H9 (cell line): ENCODE measurements around the gene RNF217. TPM values are rescaled to one million over a fixed set of nuclear protein-coding genes. Genes with fewer than 3 reads are reported as not detected.

Experiments
- DNase-seq: peaks from one replicate; pipeline ENCODE4 v3.0.0-alpha.2; 2017
- H2AFZ ChIP-seq: one replicate; pipeline ENCODE4 v1.6.1; 2013; ENCODE audit warnings: mild to moderate bottlenecking, low read length, control low read depth, moderate library complexity
- H2AK5ac ChIP-seq: 2 replicates; pipeline ENCODE4 v1.6.1; 2013; ENCODE audit warnings: low read length, control low read depth, mixed read lengths; ENCODE audit not compliant: insufficient read length
- H2BK120ac ChIP-seq: one replicate; pipeline ENCODE4 v1.6.1; 2013; ENCODE audit warnings: low read depth, mild to moderate bottlenecking, low read length, control low read depth, inconsistent platforms; ENCODE audit not compliant: poor library complexity, severe bottlenecking
- H2BK12ac ChIP-seq: 2 replicates; pipeline ENCODE4 v1.6.1; 2013; ENCODE audit warnings: low read length, control low read depth, mixed read lengths, low read depth; ENCODE audit not compliant: insufficient read length
- H2BK15ac ChIP-seq: 2 replicates; pipeline ENCODE4 v1.6.1; 2013; ENCODE audit warnings: low read depth, low read length, control low read depth
- H2BK20ac ChIP-seq: one replicate; pipeline ENCODE4 v1.6.1; 2013; ENCODE audit warnings: low read depth, mild to moderate bottlenecking, low read length, control low read depth, inconsistent platforms; ENCODE audit not compliant: poor library complexity, severe bottlenecking
- H2BK5ac ChIP-seq: 2 replicates; pipeline ENCODE4 v1.6.1; 2013; ENCODE audit warnings: low read length, control low read depth, mixed read lengths; ENCODE audit not compliant: insufficient read length
- H3K14ac ChIP-seq: 2 replicates; pipeline ENCODE4 v1.6.1; 2013; ENCODE audit warnings: low read length, control low read depth; ENCODE audit not compliant: insufficient read depth
- H3K18ac ChIP-seq: 2 replicates; pipeline ENCODE4 v1.6.1; 2013; ENCODE audit warnings: low read depth, mild to moderate bottlenecking, mixed read lengths, low read length, control low read depth; ENCODE audit not compliant: insufficient read length
- H3K23ac ChIP-seq: 2 replicates; pipeline ENCODE4 v1.6.1; 2013; ENCODE audit warnings: low read length, control low read depth, mixed read lengths, low read depth; ENCODE audit not compliant: insufficient read length
- H3K23me2 ChIP-seq: 2 replicates; pipeline ENCODE4 v1.6.1; 2013; ENCODE audit warnings: low read depth, mild to moderate bottlenecking, mixed read lengths, low read length, control low read depth; ENCODE audit not compliant: insufficient read length, poor library complexity, severe bottlenecking
- H3K27ac ChIP-seq: 2 replicates; pipeline ENCODE4 v1.5.1; 2013; ENCODE audit warnings: low read length, control low read depth, mixed read lengths, low read depth; ENCODE audit not compliant: insufficient read length
- H3K27me3 ChIP-seq: 2 replicates; pipeline ENCODE4 v1.6.1; 2013; ENCODE audit warnings: low read length, control low read depth, inconsistent platforms; ENCODE audit not compliant: insufficient read depth
- H3K4ac ChIP-seq: 2 replicates; pipeline ENCODE4 v1.6.1; 2013; ENCODE audit warnings: low read depth, mild to moderate bottlenecking, control low read depth, inconsistent platforms, low read length, moderate library complexity
- H3K4me1 ChIP-seq: 2 replicates; pipeline ENCODE4 v1.6.1; 2013; ENCODE audit warnings: low read length, control low read depth, inconsistent platforms; ENCODE audit not compliant: insufficient read depth
- H3K4me2 ChIP-seq: 2 replicates; pipeline ENCODE4 v1.6.1; 2013; ENCODE audit warnings: low read length, control low read depth, mixed read lengths; ENCODE audit not compliant: insufficient read length, insufficient read depth
- H3K56ac ChIP-seq: 2 replicates; pipeline ENCODE4 v1.6.1; 2013; ENCODE audit warnings: low read depth, mild to moderate bottlenecking, mixed read lengths, low read length, control low read depth; ENCODE audit not compliant: insufficient read length
- H3K79me1 ChIP-seq: 2 replicates; pipeline ENCODE4 v1.6.1; 2013; ENCODE audit warnings: low read depth, mild to moderate bottlenecking, moderate library complexity, low read length, control low read depth, inconsistent platforms; ENCODE audit not compliant: insufficient read depth, poor library complexity, severe bottlenecking
- H3K79me2 ChIP-seq: 2 replicates; pipeline ENCODE4 v1.6.1; 2013; ENCODE audit warnings: low read length, control low read depth, inconsistent platforms; ENCODE audit not compliant: insufficient read depth
- H3K9ac ChIP-seq: 2 replicates; pipeline ENCODE4 v1.6.1; 2013; ENCODE audit warnings: low read length, control low read depth, mixed read lengths; ENCODE audit not compliant: insufficient read length; ENCODE audit errors: extremely low read depth
- H3K9me3 ChIP-seq: one replicate; pipeline ENCODE4 v1.6.1; 2013; ENCODE audit warnings: low read depth, low read length, inconsistent platforms; ENCODE audit not compliant: control insufficient read depth
- H3T11ph ChIP-seq: one replicate; pipeline ENCODE4 v1.6.1; 2013; ENCODE audit warnings: mild to moderate bottlenecking, low read length, control low read depth, inconsistent platforms
- H4K20me1 ChIP-seq: one replicate; pipeline ENCODE4 v1.6.1; 2013; ENCODE audit not compliant: control insufficient read depth, insufficient read length, insufficient read depth
- H4K5ac ChIP-seq: 2 replicates; pipeline ENCODE4 v1.6.1; 2013; ENCODE audit warnings: low read depth, mild to moderate bottlenecking, mixed read lengths, low read length, control low read depth; ENCODE audit not compliant: insufficient read length
- H4K8ac ChIP-seq: replicated peaks from 2 replicates; pipeline ENCODE4 v1.6.1; 2013; ENCODE audit warnings: low read length, control low read depth, mixed read lengths, low read depth; ENCODE audit not compliant: insufficient read length
- H4K91ac ChIP-seq: 2 replicates; pipeline ENCODE4 v1.6.1; 2013; ENCODE audit warnings: low read depth, mild to moderate bottlenecking, moderate library complexity, mixed read lengths, low read length, control low read depth; ENCODE audit not compliant: insufficient read length
- H3K27ac Mint-ChIP-seq, 3 experiments: 2 replicates in 2 of 3; 3 replicates in 1 of 3; pipeline ENCODE4 v1.8.0; 2020 to 2021; ENCODE audit warnings: mixed read lengths in 3 of 3, mild to moderate bottlenecking in 1 of 3, moderate library complexity in 1 of 3
- H3K27me3 Mint-ChIP-seq: 2 replicates; pipeline ENCODE4 v1.8.0; 2021; ENCODE audit warnings: low read depth, mild to moderate bottlenecking, moderate library complexity, mixed read lengths
- H3K36me3 Mint-ChIP-seq, 3 experiments: 2 replicates in 2 of 3; 3 replicates in 1 of 3; pipeline ENCODE4 v1.8.0; 2020 to 2021; ENCODE audit warnings: low read depth in 3 of 3, mixed read lengths in 3 of 3; ENCODE audit not compliant: insufficient read depth in 1 of 3
- H3K4me1 Mint-ChIP-seq, 2 experiments: 2 replicates each; pipeline ENCODE4 v1.8.0; 2020; ENCODE audit warnings: mixed read lengths in 2 of 2
- H3K4me3 Mint-ChIP-seq, 2 experiments: 2 replicates in 1 of 2; 3 replicates in 1 of 2; pipeline ENCODE4 v1.8.0; 2020 to 2021; ENCODE audit warnings: mild to moderate bottlenecking in 2 of 2, mixed read lengths in 2 of 2, moderate library complexity in 1 of 2
- H3K9me3 Mint-ChIP-seq, 2 experiments: 2 replicates in 1 of 2; 3 replicates in 1 of 2; pipeline ENCODE4 v1.8.0; 2020; ENCODE audit warnings: mild to moderate bottlenecking in 2 of 2, mixed read lengths in 2 of 2, moderate library complexity in 1 of 2
- WGBS: extraction: QIAGEN DNeasy Blood & Tissue Kit; methylation state at CpG from one replicate; pipeline ENCODE4 v1.1.7; 2013; ENCODE audit warnings: missing lambda C conversion rate, low lambda C conversion rate, mixed read lengths; ENCODE audit not compliant: insufficient read length; ENCODE audit errors: extremely low coverage; 5-methylcytosine and 5-hydroxymethylcytosine counted together
- total RNA-seq: library from RNA; stranded (reverse); gene quantifications from 2 replicates; pipeline ENCODE4 v1.2.1, GENCODE V29; 2021
- TF ChIP-seq, protein P1 (sequence below): fragments of 200-600 bp; sonication (generic); conservative IDR thresholded peaks from 3 replicates; pipeline ENCODE4 v1.8.0; 2021; ENCODE audit warnings: antibody characterized with exemption, mild to moderate bottlenecking

Gene RNF217
- total RNA-seq, 1 experiment from 2014 or later: 9.6 TPM

DNA sequence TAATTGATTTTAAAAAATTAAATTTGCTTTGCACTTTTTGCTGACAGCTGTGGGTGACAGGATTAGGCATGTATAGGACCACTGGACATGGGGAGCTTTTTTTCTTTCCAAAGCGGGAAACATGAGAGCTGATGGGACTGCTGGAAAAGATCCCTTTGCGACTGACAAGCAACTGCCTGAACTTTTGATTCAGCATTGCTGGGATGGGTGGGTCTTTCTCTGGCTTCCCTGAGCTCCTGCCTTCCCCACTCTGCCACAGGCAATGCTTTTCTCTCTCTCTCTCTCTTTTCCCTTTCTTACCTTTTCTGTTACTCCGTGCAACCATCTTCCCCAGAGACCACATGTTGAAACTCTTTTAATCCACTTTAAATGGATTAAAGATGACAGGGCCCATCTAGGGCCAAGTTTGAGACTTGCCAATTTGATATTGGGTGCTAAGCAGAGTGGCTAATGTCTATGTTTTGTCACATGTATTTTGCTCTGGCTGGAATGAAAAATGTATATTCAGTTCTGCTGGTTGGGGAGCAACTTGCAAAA lies 157.9 kb downstream of the RNF217 start:
- H3K36me3 Mint-ChIP-seq: peaks cover under 1 to 14% (median 2%) of the 10 kb centered on the region in 3 experiments; a peak in 4 of 7 replicates
- no peak overlapping the region for H4K5ac ChIP-seq
- H3K14ac ChIP-seq: no peak overlapping the region
- no peak overlapping the region for H4K91ac ChIP-seq
- WGBS: no CpG with 5 or more reads among the region's 3 CpGs
- H2BK15ac ChIP-seq: no peak overlapping the region
- no peak overlapping the region for H3T11ph ChIP-seq
- peaks cover 3 to 6% of the 10 kb centered on the region in 2 experiments; a peak in 3 of 5 replicates for H3K9me3 Mint-ChIP-seq
- TF ChIP-seq, protein P1, sequence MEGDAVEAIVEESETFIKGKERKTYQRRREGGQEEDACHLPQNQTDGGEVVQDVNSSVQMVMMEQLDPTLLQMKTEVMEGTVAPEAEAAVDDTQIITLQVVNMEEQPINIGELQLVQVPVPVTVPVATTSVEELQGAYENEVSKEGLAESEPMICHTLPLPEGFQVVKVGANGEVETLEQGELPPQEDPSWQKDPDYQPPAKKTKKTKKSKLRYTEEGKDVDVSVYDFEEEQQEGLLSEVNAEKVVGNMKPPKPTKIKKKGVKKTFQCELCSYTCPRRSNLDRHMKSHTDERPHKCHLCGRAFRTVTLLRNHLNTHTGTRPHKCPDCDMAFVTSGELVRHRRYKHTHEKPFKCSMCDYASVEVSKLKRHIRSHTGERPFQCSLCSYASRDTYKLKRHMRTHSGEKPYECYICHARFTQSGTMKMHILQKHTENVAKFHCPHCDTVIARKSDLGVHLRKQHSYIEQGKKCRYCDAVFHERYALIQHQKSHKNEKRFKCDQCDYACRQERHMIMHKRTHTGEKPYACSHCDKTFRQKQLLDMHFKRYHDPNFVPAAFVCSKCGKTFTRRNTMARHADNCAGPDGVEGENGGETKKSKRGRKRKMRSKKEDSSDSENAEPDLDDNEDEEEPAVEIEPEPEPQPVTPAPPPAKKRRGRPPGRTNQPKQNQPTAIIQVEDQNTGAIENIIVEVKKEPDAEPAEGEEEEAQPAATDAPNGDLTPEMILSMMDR: no peak
- H2BK120ac ChIP-seq: no peak overlapping the region
- no peaks in the 10 kb centered on the region for H3K9me3 ChIP-seq
- no peaks in the 10 kb centered on the region for H3K79me2 ChIP-seq
- H2AK5ac ChIP-seq: no peak overlapping the region
- H3K23me2 ChIP-seq: no peaks in the 10 kb centered on the region
- no peak overlapping the region for H3K4ac ChIP-seq
- no peak overlapping the region for H2BK5ac ChIP-seq
- no peaks in the 10 kb centered on the region for H3K27me3 ChIP-seq
- no peak overlapping the region for H3K23ac ChIP-seq
- H3K9ac ChIP-seq: no peak overlapping the region
- no peaks in the 10 kb centered on the region for H3K27me3 Mint-ChIP-seq
- H3K4me1 ChIP-seq: no peaks in the 10 kb centered on the region
- H2BK20ac ChIP-seq: no peak overlapping the region
- no peaks in the 10 kb centered on the region for H3K79me1 ChIP-seq
- peaks cover 22 to 23% of the 10 kb centered on the region in 2 experiments for H3K4me1 Mint-ChIP-seq
- H2BK12ac ChIP-seq: no peak overlapping the region
- H2AFZ ChIP-seq: no peak overlapping the region
- H3K27ac ChIP-seq: no peak overlapping the region
- H3K18ac ChIP-seq: no peak overlapping the region
- H3K27ac Mint-ChIP-seq: peak overlapping the region in 1 of 3 experiments; percentile 3; a peak in 1 of 7 replicates
- no peak overlapping the region for H4K8ac ChIP-seq
- no peak for DNase-seq
- H3K4me2 ChIP-seq: no peak overlapping the region
- no peaks in the 10 kb centered on the region for H4K20me1 ChIP-seq
- no peak overlapping the region for H3K4me3 Mint-ChIP-seq
- H3K56ac ChIP-seq: no peak overlapping the region
